ENCODE data around the gene KBTBD6. TPM values are rescaled to one million over a fixed set of nuclear protein-coding genes. Genes with fewer than 3 reads are reported as not detected.

KBTBD6 gene
- total and polyA plus RNA-seq, 2 of the 8 experiments (the other 6 are each of a cell fraction or from before 2014, with no cell fraction given): 4.5 to 11.3 TPM

MicroRNAs encoded within 50 kb of the gene (microRNA counts, 767-probe panel; counts per million panel counts)
- 879 counts per million, percentile 95 among the panel's probes with 10 or more counts for microRNA hsa-miR-3168

Small RNAs within 50 kb of the gene (microRNA-seq; reads per million reads assigned to microRNA genes)
- 0 reads per million in 2 experiments for gene MIR3168 (ENCODE audit: borderline microRNAs expressed in 2 of 2, borderline number of aligned reads in 2 of 2, borderline replicate concordance in 1 of 2)

Small RNAs within 50 kb of the gene (small RNA-seq; reads per million reads assigned to genes)
- gene MIR3168 (ENCODE audit: insufficient read depth) (not detected), gene RN7SL597P (ENCODE audit: insufficient read depth) (not detected)

Other genes starting within 250 kb of the KBTBD6 start
- 18.2 and 20.6 TPM in 2 replicates for gene ELF1, start 113.5 kb downstream of the KBTBD6 start, total RNA-seq (2021; fragmentation: NEBNext Ultra II Directional; extraction: Animal tissue kit (Norgen Biotek cat#: 25700))
- 5.3 and 5.6 TPM in 2 replicates for gene ELF1, start 113.5 kb downstream of the KBTBD6 start, polyA plus RNA-seq (2011; rRNA removed)
- 10.0 and 10.5 TPM in 2 replicates for gene WBP4, start 71.3 kb downstream of the KBTBD6 start, total RNA-seq (2021; fragmentation: NEBNext Ultra II Directional; extraction: Animal tissue kit (Norgen Biotek cat#: 25700))
- gene WBP4, start 71.3 kb downstream of the KBTBD6 start, polyA plus RNA-seq (2011; rRNA removed): 1.7 and 3.0 TPM in 2 replicates
- 17.3 and 17.4 TPM in 2 replicates for gene KBTBD7, start 61.8 kb upstream of the KBTBD6 start, total RNA-seq (2021; fragmentation: NEBNext Ultra II Directional; extraction: Animal tissue kit (Norgen Biotek cat#: 25700))
- 10.2 and 10.6 TPM in 2 replicates for gene KBTBD7, start 61.8 kb upstream of the KBTBD6 start, polyA plus RNA-seq (2011; rRNA removed)
- 14.1 and 19.2 TPM in 2 replicates for gene MTRF1, start 130.8 kb upstream of the KBTBD6 start, total RNA-seq (2021; fragmentation: NEBNext Ultra II Directional; extraction: Animal tissue kit (Norgen Biotek cat#: 25700))
- 4.8 and 8.0 TPM in 2 replicates for gene MTRF1, start 130.8 kb upstream of the KBTBD6 start, polyA plus RNA-seq (2011; rRNA removed)
- 38.6 and 40.0 TPM in 2 replicates for gene NAA16, start 178.5 kb upstream of the KBTBD6 start, total RNA-seq (2021; fragmentation: NEBNext Ultra II Directional; extraction: Animal tissue kit (Norgen Biotek cat#: 25700))
- gene NAA16, start 178.5 kb upstream of the KBTBD6 start, polyA plus RNA-seq (2011; rRNA removed): 9.1 and 11.4 TPM in 2 replicates

Measured in H1 (cell line).